Measurements from ENCODE around the gene CTNNB1.

CTNNB1 gene

GRCh38 chr3:41192885-41193284, 6.4 kb upstream of the CTNNB1 start:
- Histone ChIP-seq H3K4me3 (IDR thresholded peaks at IDR 0.05; ENCODE audit: insufficient read depth, low read depth, low read length) (no peak overlapping the region), H4K20me1 (ENCODE audit: insufficient read depth) (no peaks in the 10 kb centered on the region), H3K79me2 (ENCODE audit: insufficient read depth, low read depth) (no peaks in the 10 kb centered on the region), H3K27ac (no peak overlapping the region), H3K27me3 (ENCODE audit: insufficient read depth, low read depth) (no peaks in the 10 kb centered on the region), H2AFZ (ENCODE audit: low read depth) (no peak overlapping the region), H3K36me3 (ENCODE audit: insufficient read depth) (no peaks in the 10 kb centered on the region), H3K9ac (no peak overlapping the region), H3K4me2 (no peak overlapping the region), H3K4me1 (ENCODE audit: low read depth, poor library complexity, severe bottlenecking) (no peaks in the 10 kb centered on the region)
- TF ChIP-seq, protein P1, sequence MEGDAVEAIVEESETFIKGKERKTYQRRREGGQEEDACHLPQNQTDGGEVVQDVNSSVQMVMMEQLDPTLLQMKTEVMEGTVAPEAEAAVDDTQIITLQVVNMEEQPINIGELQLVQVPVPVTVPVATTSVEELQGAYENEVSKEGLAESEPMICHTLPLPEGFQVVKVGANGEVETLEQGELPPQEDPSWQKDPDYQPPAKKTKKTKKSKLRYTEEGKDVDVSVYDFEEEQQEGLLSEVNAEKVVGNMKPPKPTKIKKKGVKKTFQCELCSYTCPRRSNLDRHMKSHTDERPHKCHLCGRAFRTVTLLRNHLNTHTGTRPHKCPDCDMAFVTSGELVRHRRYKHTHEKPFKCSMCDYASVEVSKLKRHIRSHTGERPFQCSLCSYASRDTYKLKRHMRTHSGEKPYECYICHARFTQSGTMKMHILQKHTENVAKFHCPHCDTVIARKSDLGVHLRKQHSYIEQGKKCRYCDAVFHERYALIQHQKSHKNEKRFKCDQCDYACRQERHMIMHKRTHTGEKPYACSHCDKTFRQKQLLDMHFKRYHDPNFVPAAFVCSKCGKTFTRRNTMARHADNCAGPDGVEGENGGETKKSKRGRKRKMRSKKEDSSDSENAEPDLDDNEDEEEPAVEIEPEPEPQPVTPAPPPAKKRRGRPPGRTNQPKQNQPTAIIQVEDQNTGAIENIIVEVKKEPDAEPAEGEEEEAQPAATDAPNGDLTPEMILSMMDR (conservative IDR thresholded peaks at IDR 0.05; ENCODE audit: low read depth, low read length), result no peak

DNA sequence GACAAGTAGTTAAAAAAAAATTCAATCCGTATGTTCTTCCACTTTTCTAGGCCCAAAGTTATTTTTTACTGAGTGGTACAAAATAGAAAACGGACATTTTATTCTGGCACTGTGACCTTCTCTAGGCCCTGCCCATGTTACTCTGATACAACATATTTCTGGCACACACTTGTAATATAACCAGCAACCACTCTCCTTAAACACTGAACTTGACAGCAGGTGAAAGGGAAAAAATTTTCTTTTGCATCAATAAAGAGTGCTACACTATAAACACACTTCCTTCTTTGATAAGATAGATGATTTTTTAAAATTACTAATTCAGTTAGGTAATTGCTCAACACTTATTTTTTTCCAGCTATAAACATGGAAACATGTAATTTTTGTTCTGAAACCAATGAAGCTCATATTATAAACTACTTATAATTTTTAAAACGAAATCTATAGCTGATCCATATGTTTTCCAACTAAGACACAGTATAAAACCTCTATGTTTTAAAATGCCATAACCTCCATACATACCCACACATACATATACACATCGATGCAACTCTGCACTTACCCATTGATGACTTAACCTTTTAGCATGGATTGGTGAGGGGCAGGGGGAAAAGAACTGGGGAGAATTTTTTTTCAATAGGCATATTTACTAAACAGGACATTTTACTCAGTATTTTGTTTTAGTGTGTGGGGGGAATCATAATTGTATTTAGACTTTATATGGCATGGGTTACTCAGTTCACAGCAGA, 5.3 kb upstream of the CTNNB1 start:
- TF ChIP-seq, protein P1 (conservative IDR thresholded peaks at IDR 0.05; ENCODE audit: low read depth, low read length), result no peak
- no peaks in the 10 kb centered on the region for H3K4me1 ChIP-seq (ENCODE audit: low read depth, poor library complexity, severe bottlenecking)
- H3K27ac ChIP-seq, result no peak overlapping the region
- H4K20me1 ChIP-seq (ENCODE audit: insufficient read depth), result no peaks in the 10 kb centered on the region
- H3K79me2 ChIP-seq (ENCODE audit: insufficient read depth, low read depth), result no peaks in the 10 kb centered on the region
- H3K27me3 ChIP-seq (ENCODE audit: insufficient read depth, low read depth), result no peaks in the 10 kb centered on the region
- H3K36me3 ChIP-seq (ENCODE audit: insufficient read depth), result no peaks in the 10 kb centered on the region
- no peak overlapping the region for H3K4me3 ChIP-seq (IDR thresholded peaks at IDR 0.05; ENCODE audit: insufficient read depth, low read depth, low read length)
- no peak overlapping the region for H3K4me2 ChIP-seq
- H3K9ac ChIP-seq, result no peak overlapping the region
- no peak overlapping the region for H2AFZ ChIP-seq (ENCODE audit: low read depth)

DNA sequence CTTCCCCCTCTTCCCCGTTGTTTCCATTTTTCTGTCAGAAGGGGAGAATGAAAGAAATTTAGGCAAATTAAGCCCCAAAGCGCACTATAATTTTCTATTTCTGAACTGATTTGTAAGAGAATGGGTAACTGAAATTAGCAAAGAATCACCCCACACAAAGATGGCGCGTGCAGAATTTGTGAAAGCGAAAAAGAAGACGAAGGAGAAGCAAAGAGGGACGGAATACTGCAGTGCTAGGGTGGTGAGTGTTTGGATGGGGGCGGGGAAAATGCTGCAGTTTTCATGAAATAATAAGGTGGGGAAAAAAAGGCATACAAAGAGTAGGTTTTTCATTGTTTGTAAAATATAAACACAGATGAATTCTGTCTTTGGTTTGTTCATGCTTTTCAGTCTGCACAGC, 4.6 kb upstream of the CTNNB1 start:
- H2AFZ ChIP-seq (ENCODE audit: low read depth), result no peak overlapping the region
- H3K4me3 ChIP-seq (IDR thresholded peaks at IDR 0.05; ENCODE audit: insufficient read depth, low read depth, low read length), result no peak overlapping the region
- H3K27me3 ChIP-seq (ENCODE audit: insufficient read depth, low read depth), result no peaks in the 10 kb centered on the region
- no peaks in the 10 kb centered on the region for H4K20me1 ChIP-seq (ENCODE audit: insufficient read depth)
- H3K4me2 ChIP-seq, result no peak overlapping the region
- H3K79me2 ChIP-seq (ENCODE audit: insufficient read depth, low read depth), result no peaks in the 10 kb centered on the region
- no peak overlapping the region for H3K27ac ChIP-seq
- TF ChIP-seq, protein P1 (conservative IDR thresholded peaks at IDR 0.05; ENCODE audit: low read depth, low read length), result no peak
- no peaks in the 10 kb centered on the region for H3K36me3 ChIP-seq (ENCODE audit: insufficient read depth)
- no peak overlapping the region for H3K9ac ChIP-seq
- no peaks in the 10 kb centered on the region for H3K4me1 ChIP-seq (ENCODE audit: low read depth, poor library complexity, severe bottlenecking)

- peaks cover 7% of the 10 kb centered on the region for H3K4me1 ChIP-seq (ENCODE audit: low read depth, poor library complexity, severe bottlenecking)
- no peak overlapping the region for H2AFZ ChIP-seq (ENCODE audit: low read depth)
- peaks cover 10% of the 10 kb centered on the region for H3K79me2 ChIP-seq (ENCODE audit: insufficient read depth, low read depth)
- H4K20me1 ChIP-seq (ENCODE audit: insufficient read depth), result no peaks in the 10 kb centered on the region
- no peak overlapping the region for H3K4me2 ChIP-seq
- TF ChIP-seq, protein P1 (conservative IDR thresholded peaks at IDR 0.05; ENCODE audit: low read depth, low read length), result no peak
- H3K27me3 ChIP-seq (ENCODE audit: insufficient read depth, low read depth), result no peaks in the 10 kb centered on the region
- H3K36me3 ChIP-seq (ENCODE audit: insufficient read depth), result no peaks in the 10 kb centered on the region
- H3K9ac ChIP-seq, result no peak overlapping the region
- H3K4me3 ChIP-seq (IDR thresholded peaks at IDR 0.05; ENCODE audit: insufficient read depth, low read depth, low read length), result no peak overlapping the region
- H3K27ac ChIP-seq, result no peak overlapping the region
Observed at GRCh38 chr3:41195946-41196345, 3.4 kb upstream of the CTNNB1 start.

Measured in KMS-11 (cell line).